Measurements from ENCODE around the gene KRTAP19-8.

Gene KRTAP19-8, protein sequence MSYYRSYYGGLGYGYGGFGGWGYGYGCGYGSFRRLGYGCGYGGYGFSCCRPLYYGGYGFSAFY

DNA sequence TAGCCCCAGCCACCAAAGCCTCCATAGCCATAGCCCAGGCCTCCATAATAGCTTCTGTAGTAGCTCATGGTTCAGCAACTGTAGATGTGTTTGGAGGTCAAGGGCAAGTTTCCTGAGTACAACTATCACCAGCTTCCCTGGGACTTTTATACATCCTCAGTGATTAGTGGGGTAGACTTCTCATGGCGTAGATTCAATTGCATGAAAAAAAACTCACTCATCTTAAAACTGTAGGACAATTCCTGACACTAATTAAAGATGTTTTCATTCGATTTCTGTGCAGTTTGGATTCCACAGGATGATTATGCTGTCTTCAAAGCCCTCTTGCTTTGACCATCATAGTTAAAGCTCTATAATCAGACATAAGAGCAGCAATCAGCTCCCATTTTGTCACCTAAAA, at the start of gene KRTAP19-8:
TSS of gene KRTAP19-8 (minus strand) at position 101 of the 400 bp plus-strand sequence. CDS start at position 68, 33 bp downstream.
- no peak for DNase-seq

DNA sequence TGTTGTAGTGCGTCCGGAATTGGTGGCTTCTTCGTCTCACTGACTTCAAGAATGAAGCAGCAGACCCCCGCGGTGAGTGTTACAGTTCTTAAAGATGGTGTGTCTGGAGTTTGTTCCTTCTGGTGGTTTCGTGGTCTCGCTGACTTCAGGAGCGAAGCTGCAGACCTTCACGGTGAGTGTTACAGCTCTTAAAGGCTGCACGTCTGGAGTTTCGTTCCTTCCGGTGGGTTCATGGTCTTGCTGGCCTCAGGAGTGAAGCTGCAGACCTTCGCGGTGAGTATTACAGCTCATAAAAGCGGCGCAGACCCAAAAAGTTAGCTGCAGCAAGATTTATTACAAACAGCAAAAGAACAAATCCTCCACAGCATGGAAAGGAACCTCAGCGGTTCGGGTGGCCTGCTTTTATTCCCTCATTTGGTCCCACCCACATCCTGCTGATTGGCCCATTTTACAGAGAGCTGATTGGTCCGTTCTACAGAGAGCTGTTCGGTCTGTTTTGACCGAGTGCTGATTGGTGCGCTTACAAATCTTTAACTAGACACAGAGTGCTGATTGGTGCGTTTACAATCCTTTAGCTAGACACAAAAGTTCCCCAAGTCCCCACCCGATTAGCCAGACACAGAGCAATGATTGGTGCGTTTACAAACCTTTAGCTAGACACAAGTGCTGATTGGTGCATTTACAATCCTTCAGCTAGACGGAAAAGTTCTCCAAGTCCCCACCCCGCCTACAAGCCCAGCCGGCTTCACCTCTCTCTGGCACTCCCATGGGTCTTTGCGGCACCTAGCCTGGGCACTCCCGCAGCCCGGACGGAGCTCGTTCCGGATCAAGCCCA, 49.6 kb upstream of the KRTAP19-8 start:
- no peak for DNase-seq

DNA sequence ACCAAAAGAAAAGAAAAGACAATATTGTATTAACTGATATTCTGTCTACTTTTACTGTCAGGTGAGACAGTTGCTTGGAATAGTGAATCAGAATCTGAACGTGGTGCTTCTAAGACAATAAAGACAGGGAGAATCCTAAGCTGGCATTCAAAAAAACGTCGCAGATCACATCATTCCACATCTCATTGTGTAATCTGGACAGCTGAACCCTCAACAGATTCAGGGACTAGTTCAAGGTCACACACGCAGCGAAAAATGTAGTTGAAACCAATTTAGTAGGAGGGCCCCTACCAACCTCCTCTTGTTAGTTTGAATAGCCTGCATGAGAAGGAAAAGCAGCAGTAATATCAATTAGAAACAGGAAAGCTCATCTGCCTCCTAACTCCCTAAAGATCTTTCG, 46.4 kb upstream of the KRTAP19-8 start:
- no peak for DNase-seq

DNA sequence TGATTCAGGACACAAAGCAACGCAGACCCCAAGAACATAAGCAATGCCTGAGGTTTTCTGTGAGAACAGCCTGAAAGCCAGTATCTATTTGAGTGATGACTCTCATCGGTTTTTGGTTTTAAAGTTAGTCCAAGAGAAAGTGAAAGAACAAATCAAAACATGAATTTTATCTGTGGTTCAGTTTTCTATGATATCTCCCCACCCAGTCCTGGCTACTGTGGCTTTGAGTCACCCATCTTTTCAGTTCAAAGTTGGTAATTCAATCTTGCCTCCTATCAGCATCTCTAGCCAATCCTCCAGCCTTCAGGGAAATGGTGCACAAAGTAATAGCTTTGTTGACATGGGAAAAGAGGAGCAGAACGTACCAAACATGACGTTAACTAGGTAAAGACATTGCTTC, 40.5 kb upstream of the KRTAP19-8 start:
- no peak for DNase-seq

DNA sequence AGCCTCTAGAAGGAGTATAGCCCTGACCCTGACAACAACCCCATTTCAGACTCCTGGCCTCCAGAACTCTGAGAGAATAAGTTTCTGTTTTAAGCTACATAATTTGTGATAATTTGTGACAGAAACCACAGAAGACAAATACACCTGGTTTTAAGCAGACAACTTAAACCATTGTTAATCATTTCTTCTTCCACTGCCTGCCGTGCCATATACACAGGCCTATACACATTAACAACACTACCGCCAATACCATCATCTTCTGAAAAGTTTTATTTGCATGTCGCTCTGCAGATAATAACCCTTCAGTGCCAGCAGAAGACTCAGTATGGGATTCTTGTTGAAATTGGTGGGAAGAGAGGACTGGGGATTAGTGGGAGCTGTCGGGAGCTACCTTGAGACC, 39.9 kb upstream of the KRTAP19-8 start:
- DNase-seq, result no peak

DNA sequence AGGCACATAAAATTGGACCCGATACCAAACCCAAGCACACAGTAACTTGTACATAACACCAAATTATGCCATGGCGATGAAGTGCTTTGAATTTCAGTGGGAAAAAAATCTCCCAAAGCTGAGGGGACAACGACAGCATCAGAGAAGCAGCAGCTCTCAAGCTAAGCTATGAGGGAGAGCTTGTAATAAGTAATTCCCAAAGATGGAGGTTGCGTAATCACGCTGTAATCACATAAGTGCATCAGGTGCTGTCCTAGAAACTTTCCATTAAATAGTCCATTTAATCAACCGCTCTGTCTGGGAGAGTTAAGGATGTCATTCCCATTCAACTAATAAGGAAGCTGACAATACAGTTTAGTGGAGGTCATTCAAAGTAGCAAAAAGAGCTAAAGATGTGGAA, 37.6 kb upstream of the KRTAP19-8 start:
- no peak for DNase-seq

DNA sequence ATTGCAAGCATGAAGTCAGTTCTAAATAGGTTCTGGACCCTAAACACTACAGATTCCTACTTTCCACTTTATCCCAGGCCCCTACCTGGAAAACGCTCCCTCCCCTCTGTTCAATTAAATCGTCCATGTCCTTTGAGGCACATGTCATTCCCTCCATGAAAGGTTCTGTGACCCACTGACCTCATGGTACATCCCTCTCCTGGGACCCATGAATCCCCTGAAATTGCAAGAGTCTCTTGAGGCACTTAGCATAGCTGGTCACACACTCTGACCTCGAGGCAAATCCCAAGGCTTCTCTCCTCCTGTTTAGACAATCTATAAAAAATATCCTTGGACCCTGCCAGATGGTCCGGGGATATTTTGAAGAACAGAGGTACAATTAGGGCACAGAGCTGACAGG, 34.3 kb upstream of the KRTAP19-8 start:
- no peak for DNase-seq

DNA sequence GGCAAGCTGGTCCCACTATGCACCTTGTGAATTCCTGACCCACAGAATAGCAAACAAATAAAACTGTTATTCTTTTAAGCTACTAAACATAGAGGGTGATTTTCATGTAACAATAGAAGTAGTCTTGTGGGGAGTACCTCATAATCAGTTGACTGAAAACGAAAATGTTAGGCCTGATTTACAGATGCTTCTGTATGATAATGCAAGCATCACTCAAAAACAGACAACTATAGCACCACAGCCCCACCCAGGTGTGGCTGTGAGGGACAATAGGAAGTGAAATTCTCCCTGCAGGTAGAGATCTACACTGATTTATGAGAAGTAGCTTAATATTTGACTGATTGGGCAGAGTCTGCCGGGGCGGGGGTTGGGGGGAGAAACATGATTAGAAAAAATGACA, 26.5 kb upstream of the KRTAP19-8 start:
- DNase-seq, result no peak

DNA sequence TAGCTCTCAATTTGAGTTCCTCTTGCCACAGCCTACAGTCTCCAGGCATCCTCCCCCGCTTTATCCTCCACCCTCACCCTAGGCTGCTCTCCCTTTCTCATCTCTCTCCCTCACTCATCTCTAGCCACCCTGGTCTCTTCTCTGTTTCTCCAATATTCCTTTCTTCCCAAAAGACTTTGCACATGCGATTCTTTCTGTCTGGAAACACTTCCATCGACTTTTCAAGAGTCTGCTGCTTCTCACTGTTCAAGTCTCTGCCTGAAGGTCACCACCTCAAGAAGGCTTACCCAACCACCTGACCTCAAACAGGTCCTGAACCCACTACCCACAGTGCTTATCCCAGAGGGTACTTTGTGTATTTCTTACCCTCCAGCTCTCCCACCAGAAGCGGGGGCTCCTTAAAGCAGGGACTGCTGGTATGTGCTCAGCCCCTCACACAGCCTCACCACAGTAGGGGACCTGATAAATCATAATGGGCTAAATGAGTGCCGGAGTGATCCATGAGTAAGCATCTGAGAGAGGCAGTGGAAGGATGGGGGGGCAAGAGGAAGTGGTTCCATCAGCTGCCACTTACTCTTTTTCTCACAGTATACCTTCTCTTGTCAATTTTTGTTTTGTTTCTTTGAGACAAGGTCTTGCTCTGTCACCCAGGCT, 14.3 kb upstream of the KRTAP19-8 start:
- DNase-seq, result no peak

DNA sequence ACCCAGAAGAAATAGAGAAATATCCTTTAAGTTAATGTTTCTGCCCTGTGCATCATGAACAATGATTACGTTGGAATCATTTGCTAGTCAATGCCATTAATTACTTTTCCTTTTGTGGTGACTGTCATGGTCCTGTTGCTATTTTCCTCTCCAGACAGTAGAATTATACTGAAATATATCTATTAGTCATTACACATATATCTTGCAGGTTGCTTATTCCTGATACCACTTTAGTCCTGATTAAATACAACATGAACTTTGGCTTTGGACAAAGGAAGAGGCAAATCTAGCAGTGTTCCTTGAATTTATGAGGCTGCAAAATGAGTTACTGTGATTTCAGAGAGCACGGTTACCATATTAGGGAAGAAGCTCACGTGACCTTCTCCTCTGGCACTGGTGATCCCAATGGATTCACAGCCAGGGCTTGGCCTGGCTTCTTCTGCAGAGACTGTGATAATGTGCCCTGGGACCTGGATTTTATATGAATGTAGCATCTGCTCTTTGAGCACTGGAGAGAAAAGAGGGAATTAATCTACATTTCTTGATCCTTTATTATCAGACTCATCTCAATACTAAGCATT, 12.4 kb upstream of the KRTAP19-8 start:
- no peak for DNase-seq

DNA sequence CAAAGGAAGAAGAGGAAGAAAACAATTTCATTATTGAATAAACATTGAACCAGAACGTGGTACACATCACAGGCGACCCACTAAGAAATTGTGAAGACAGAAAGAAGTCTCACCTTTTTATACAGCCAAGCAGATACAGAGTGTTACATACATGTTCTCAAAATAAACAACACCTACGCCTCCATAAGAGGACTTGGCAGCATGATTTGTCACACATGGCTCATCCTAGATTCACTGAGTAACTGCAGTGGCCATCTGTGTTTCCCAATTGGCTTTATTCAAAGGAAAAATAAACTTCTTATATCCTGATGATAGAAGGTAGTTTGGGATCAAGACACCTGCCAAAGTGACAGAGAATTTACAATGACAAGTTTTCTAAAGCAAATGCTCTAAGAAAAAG, 7.6 kb upstream of the KRTAP19-8 start:
- DNase-seq, result no peak

DNA sequence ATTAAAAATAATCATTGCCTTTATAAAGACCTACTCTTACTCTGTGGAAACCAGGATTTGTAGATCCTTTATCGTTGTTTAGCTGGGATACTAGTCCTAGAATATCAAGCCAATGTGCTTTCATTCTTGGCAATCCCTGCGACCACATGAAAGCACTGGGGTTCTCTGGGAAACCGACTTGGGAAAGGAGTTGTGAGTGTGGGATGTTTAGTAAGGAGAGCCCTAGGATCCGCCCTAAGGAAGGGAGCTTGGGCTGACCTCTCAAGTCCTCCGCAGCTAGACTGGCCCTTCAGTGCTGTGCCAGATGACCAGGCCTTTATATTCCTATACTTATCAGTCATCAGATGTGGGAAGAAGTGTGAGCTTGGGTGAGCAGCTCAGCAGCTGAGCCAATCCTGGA, 5.2 kb upstream of the KRTAP19-8 start:
- no peak for DNase-seq

DNA sequence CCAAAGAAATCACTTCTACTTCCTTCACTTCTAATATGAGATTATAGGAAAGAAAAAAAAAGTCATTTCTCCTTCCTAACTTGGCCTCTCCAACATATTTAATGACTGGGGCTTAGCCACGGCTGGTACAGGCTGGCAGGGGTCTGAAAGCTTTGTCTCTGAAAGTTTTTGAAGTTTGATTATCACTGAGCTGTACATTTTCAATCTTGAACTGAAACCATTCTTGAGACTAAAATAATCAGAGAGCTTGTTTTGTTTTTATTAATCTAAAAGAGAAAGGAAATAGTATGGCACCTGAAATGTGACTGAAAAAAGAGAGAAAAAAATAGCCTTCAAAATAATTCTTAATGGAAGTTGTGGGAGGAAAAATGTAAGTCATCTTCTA, 3.8 kb upstream of the KRTAP19-8 start:
- DNase-seq, result no peak

DNA sequence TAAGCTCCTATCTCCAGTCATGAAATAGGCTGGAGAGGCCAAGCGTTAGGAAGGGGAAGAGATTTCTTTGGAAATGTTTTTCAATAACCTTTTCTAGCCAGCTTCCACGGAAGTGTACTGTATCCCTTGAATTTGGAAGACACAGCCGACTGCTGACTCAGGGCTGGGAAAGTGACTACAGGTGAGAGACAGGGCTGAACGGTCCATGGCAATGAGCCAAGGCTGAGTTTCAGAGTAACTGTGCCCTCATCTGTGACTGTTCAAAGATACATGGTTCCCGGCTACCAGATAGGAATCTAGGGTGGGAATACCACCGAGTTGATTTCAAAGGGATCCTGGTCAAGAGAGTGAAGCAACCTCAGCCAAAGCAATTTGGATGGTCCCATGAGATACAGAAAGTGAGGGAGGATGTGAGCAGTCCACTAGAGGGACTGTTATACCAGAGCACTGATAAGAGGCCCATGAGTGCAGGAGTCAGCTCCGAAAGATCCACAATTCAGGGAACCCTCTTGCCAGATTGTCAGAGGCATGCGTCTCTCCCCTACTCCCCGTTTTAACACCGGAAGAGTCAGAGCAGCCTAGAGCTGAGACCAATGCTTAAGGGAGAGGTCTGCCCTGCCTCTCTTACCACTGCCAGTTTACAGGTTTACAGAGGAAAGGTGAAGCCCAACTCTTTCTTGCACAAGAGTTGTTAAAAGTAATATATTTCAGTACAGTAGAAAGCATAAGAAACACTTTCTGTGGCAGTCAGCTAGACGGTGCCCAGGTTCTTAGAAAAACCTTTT, 3.2 kb upstream of the KRTAP19-8 start:
- DNase-seq, result no peak

DNA sequence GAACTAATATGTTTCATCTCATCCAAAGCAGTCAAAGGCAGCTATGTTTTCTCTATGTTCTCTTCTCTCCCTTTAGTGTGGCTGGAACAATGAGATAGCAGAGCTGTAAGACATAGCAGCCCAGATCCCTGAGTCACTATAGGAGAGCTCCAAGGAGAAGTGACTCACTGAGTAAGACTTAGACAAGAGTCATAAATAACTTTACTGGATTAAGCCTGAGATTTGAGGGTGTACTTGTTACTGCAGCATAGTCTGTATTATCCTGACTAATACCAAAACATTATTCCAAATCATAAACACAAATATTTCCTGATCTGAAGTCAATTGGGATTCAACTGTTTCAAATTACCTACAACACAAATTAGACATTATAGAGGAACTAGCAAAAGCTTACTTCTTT, 3.9 kb downstream of the KRTAP19-8 start:
- DNase-seq, result no peak

DNA sequence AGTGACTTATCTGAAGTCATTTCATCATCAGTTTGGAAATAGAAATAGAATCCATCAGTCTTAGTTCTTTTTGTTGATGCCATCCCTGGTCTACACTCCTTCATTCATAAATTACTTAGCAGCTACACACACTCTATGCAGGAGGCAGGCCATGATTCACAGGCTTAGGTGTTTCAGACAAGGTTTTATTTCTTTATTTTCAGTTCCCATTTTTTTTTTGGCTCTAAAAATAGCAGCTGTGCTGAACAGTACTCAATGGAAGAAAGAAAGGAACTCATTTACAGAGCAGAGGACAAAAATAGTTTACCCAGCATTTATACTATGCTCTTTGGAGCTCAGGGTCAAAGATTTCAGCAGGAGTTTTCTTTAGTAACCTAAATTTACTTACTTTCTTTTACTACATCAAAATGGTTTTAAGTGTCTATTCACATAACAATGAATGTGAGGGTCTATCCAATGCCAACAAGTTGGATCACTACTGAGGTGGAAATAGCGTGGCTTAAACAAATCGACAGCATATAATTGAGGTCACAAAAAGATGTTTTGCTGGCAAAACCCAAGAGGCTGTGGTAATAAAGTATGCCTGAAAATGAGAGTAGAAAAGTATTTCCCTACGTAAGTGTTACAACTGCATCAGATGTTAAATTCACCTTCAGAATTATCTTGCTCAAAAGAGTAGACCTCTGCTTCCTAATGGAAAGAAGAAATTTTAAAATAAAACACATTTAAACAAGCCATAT, 7.7 kb downstream of the KRTAP19-8 start:
- no peak for DNase-seq

DNA sequence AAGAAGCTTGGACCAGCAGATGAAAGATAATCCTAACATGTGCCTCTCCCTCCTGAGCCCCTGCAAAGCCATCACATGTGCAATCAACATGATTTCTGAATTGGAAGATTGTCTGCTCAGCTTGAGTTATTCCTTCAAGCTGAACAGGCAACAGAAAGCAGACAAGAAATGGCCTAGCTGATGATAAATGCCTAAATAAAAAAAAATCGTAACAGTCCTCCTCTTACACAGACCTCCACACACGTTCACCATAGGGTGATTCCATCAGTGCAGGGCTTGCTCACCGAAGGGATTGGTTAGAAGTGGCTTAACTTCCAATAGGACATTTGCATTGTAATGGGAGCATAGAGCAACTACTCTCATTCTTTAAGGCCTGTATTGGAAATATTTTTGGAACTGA, 14.6 kb downstream of the KRTAP19-8 start:
- DNase-seq, result no peak

DNA sequence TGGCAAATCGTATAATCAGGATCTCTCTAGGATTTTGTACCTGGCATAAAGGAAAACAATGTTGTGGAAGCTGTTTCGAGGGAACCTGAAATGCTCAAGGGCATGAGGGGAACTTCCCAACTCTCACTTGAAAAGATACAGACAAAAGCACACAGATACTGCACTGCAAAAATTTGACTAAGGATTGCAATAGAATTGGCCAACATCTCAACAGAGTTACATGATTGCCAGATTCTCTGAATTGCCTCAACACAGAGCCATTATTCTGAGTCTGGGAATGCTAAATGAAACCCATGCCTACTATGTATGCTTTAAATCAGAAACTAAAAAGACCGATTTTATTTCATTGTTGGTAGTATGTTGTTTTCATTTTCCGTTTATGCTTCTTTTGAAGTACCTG, 16.0 kb downstream of the KRTAP19-8 start:
- no peak for DNase-seq

DNA sequence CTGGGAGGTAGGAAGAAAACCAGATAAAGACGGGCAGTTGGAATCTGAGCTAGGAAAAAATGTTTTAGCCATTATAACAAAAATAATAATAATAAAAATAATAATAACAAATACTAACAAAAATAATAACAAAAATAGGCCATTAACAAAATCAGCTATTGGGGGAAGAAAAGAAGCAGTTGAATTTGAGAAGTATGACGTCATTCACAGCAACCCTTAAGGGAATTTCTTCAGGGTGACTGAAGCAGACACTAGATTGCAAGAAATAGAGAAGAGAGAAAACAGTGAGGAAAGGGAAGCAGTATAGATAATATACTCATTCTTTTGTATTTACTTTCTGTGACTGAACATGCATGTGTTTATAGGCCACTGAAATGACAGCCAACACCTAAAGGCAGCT, 20.0 kb downstream of the KRTAP19-8 start:
- DNase-seq, result no peak

DNA sequence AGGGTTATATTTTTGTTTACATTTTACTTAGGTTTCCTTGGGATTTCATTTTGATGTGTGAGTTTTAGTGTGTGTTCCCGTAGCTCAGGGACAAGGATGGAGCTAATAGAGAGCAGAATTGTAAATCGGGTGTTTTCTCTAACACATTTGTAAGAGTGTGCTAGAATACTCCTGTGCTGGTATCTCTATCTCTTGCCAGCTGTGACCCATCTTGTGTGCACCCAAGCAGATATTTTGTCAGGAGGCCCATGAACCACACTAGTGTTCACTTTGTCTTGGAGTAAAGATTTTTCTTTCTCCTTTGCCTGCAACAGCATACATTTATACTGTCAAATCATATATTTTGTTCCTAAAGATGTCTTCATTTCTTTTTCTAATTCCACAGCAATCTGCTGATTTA, 23.4 kb downstream of the KRTAP19-8 start:
- DNase-seq, result no peak

DNA sequence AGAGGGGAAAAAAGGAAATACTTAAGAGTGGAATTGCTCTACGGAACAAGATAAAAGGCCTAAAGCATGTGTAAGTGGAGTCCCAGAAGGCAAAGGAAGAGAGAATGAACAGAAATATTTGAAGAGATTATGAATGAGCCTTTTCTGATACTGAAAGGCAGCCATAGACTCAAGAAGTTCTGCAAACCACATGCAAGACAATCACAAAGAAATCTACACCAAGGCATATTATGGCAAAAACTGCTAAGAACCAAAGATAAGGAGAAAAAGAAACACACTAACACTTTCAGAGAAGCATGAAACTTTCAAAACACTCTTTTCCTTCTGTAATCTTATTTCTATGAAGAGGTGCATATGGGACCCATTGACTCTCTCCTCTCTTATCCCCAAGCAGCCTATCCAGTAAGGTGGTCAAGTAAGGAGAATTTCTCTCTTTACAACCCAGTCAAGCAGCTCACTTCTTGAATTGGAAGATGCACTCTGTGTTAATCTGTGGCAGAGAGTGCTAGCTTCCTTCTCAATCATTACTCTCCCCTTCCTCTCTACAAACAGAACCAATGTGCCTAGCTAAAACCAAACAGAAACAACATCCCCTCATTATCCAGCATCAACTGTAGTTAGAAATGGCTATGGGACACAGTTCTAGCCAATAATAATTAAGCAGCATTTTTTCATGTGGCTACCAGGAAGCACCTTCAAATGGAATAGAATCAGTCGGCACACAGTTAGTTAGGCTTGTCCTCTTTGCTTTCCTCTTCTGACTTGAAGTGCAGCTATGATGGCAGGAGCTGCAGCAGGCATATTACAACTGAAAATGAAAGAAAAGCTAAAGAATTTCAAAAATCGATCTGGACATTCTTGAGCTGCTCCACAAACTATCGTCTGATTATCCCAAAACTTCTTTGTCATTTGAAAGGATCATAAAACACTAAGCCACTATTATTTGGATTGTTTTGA, 25.9 kb downstream of the KRTAP19-8 start:
- no peak for DNase-seq

Measured in stimulated activated CD4-positive, alpha-beta T cell treated with anti-CD3 and anti-CD28 coated beads, Interleukin-4, amount 100 ng/mL, for 4 hours (primary cell).